ENCODE data around the gene MACROD2.

Gene MACROD2

GRCh38 chr20:15596220-15596890 is 1601.0 kb downstream of the MACROD2 start:
- H3K4me3 ChIP-seq (ENCODE audit: low read length) = no peak overlapping the region
- no peak for DNase-seq (ENCODE audit: low read depth)
- TF ChIP-seq, protein P1, sequence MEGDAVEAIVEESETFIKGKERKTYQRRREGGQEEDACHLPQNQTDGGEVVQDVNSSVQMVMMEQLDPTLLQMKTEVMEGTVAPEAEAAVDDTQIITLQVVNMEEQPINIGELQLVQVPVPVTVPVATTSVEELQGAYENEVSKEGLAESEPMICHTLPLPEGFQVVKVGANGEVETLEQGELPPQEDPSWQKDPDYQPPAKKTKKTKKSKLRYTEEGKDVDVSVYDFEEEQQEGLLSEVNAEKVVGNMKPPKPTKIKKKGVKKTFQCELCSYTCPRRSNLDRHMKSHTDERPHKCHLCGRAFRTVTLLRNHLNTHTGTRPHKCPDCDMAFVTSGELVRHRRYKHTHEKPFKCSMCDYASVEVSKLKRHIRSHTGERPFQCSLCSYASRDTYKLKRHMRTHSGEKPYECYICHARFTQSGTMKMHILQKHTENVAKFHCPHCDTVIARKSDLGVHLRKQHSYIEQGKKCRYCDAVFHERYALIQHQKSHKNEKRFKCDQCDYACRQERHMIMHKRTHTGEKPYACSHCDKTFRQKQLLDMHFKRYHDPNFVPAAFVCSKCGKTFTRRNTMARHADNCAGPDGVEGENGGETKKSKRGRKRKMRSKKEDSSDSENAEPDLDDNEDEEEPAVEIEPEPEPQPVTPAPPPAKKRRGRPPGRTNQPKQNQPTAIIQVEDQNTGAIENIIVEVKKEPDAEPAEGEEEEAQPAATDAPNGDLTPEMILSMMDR (conservative IDR thresholded peaks at IDR 0.05; ENCODE audit: low read depth, low read length) = no peak

- no peak overlapping the region for H3K4me3 ChIP-seq (ENCODE audit: low read length)
- TF ChIP-seq, protein P1 (conservative IDR thresholded peaks at IDR 0.05; ENCODE audit: low read depth, low read length) = no peak
- no peak for DNase-seq (ENCODE audit: low read depth)
Observed at GRCh38 chr20:15597306-15597705, 1602.0 kb downstream of the MACROD2 start.

DNA sequence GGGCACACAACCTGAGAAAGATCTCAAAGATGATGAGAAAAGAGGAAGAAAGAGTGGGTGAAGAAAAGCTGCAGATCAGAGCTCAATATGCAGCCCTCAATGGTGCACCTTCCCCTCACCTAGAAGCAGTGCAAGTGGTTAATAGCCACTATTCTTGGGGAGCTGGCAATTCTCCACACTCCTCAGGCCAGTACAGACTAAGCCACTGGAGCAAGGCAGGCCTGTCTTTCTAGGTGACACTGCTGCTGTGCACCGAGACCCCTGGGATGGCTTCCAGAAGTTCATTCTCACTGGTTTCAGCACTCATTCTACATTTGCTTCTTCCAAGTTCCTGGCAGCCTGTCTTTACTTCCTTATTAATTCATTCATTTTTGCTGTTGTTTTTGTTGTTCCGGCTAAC is 1604.6 kb downstream of the MACROD2 start:
- TF ChIP-seq, protein P1 (conservative IDR thresholded peaks at IDR 0.05; ENCODE audit: low read depth, low read length) = no peak
- no peak overlapping the region for H3K4me3 ChIP-seq (ENCODE audit: low read length)
- DNase-seq (ENCODE audit: low read depth) = no peak

DNA sequence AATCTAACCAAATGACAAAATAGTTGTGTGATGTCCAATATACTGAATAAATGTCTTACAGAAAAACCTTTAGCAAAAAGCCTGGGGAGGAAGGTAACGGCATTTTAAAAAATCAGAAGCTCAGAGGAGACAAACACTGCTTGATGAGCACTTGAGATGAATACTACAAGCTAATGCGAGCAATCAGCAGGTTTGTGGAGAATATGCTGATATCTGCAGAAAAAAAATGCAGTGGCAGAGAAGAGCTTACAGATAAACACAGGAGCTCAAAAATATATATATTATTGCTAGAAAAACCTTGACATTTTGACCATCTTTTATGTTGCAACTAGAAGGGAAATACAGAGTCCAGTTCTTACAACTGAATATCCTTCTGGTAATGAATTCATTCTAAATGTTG is 1605.2 kb downstream of the MACROD2 start:
- TF ChIP-seq, protein P1 (conservative IDR thresholded peaks at IDR 0.05; ENCODE audit: low read depth, low read length) = no peak
- DNase-seq (ENCODE audit: low read depth) = no peak
- no peak overlapping the region for H3K4me3 ChIP-seq (ENCODE audit: low read length)

DNA sequence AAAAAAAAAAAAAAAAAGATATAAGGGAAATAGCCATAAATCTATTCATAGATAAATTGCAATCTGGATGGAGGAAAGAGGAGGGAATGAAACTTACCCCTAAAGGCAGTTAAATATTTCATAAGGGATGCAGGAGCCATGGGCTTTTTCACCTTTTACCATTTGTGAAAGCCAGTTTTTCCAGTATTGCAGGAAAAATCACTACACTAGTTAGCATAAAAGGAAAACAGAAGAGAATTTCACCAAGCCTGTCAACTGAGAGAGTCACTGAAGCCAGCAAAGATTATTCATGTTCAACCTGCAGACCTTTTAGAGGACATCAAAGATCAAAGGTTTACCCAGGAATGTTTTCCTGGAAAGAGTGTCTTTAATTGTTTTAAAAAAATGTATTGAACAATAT is 1608.2 kb downstream of the MACROD2 start:
- TF ChIP-seq, protein P1 (conservative IDR thresholded peaks at IDR 0.05; ENCODE audit: low read depth, low read length) = no peak
- H3K4me3 ChIP-seq (ENCODE audit: low read length) = no peak overlapping the region
- no peak for DNase-seq (ENCODE audit: low read depth)

- no peak for DNase-seq (ENCODE audit: low read depth)
- TF ChIP-seq, protein P1 (conservative IDR thresholded peaks at IDR 0.05; ENCODE audit: low read depth, low read length) = no peak
- H3K4me3 ChIP-seq (ENCODE audit: low read length) = no peak overlapping the region
Observed at GRCh38 chr20:15603978-15604805, 1608.9 kb downstream of the MACROD2 start.

DNA sequence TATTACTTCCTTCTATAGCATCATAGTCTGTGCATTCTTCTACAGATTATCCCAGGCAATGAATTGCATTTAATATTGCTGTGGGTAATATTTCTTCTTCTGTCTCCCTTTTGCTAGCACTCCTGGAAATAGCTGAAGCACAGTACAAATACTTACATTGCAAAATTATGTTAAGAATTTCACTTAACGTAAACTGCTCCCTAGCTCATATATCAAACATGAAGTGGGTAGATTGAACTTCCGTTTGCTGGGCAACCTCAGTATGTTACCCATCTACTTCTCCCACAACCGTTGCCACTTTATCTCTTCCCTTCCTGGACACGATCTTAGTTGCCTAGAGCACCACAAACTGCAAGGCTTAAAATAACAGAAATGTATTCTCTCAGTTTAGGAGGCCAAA is 1614.6 kb downstream of the MACROD2 start:
- H3K4me3 ChIP-seq (ENCODE audit: low read length) = no peak overlapping the region
- DNase-seq (ENCODE audit: low read depth) = no peak
- TF ChIP-seq, protein P1 (conservative IDR thresholded peaks at IDR 0.05; ENCODE audit: low read depth, low read length) = no peak

All from retinal pigment epithelial cell (primary cell).